Natural killer cell (primary cell): ENCODE measurements around the gene WDR38. TPM values are rescaled to one million over a fixed set of nuclear protein-coding genes. Genes with fewer than 3 reads are reported as not detected.

Experiments used
- ATAC-seq, 3 donors: fragments of 150-1000 bp in 2 of 3; fragments of 200-7000 bp in 1 of 3; cut with Tn5 transposase; 1 replicate in 1 of 3; 2 replicates in 2 of 3; pipeline ENCODE4 v1.10.0; 2021; ENCODE audit warnings: mild to moderate bottlenecking in 2 of 3, moderate library complexity in 2 of 3
- DNase-seq, 2 donors: peaks; one replicate each; pipeline versions ENCODE4 v3.0.0 to v3.0.0-alpha.2; 2013 to 2021; ENCODE audit warnings: mixed read lengths in 1 of 2
- H3K27ac ChIP-seq: one replicate; pipeline ENCODE4 v1.5.1; 2013; ENCODE audit warnings: mild to moderate bottlenecking, low read length
- H3K27me3 ChIP-seq: one replicate; pipeline ENCODE4 v1.6.1; 2013; ENCODE audit warnings: low read length; ENCODE audit not compliant: control insufficient read depth, insufficient read depth
- H3K36me3 ChIP-seq: one replicate; pipeline ENCODE4 v1.6.1; 2013; ENCODE audit warnings: low read length; ENCODE audit not compliant: control insufficient read depth, insufficient read depth
- H3K4me1 ChIP-seq: one replicate; pipeline ENCODE4 v1.6.1; 2013; ENCODE audit warnings: low read length; ENCODE audit not compliant: control insufficient read depth, insufficient read depth
- H3K4me3 ChIP-seq: one replicate; pipeline ENCODE4 v1.5.1; 2013; ENCODE audit warnings: low read length
- H3K9me3 ChIP-seq: one replicate; pipeline ENCODE4 v1.6.1; 2013; ENCODE audit warnings: low read length; ENCODE audit not compliant: control insufficient read depth, insufficient read depth
- H3K27ac Mint-ChIP-seq, 2 donors: one replicate each; pipeline ENCODE4 v1.8.0; 2022; ENCODE audit warnings: mild to moderate bottlenecking in 2 of 2, mixed read lengths in 2 of 2, moderate library complexity in 1 of 2
- H3K27me3 Mint-ChIP-seq, 2 donors: one replicate each; pipeline ENCODE4 v1.8.0; 2022; ENCODE audit warnings: low read depth in 2 of 2, mixed read lengths in 2 of 2
- H3K36me3 Mint-ChIP-seq: one replicate; pipeline ENCODE4 v1.8.0; 2022; ENCODE audit warnings: mixed read lengths
- H3K4me1 Mint-ChIP-seq, 2 donors: one replicate each; pipeline ENCODE4 v1.8.0; 2022; ENCODE audit warnings: mixed read lengths in 2 of 2
- H3K4me3 Mint-ChIP-seq: one replicate; pipeline ENCODE4 v1.8.0; 2022; ENCODE audit warnings: mild to moderate bottlenecking, moderate library complexity, mixed read lengths
- H3K9me3 Mint-ChIP-seq, 2 donors: one replicate each; pipeline ENCODE4 v1.8.0; 2022; ENCODE audit warnings: mixed read lengths in 2 of 2
- CTCF ChIP-seq: fragments of 200-600 bp; IDR thresholded peaks from one replicate; pipeline ENCODE4 v1.8.0; 2022; ENCODE audit warnings: antibody characterized with exemption
- WGBS: methylation state at CpG from one replicate; pipeline ENCODE4 v1.1.7; 2013; ENCODE audit warnings: missing lambda C conversion rate; ENCODE audit not compliant: insufficient coverage; 5-methylcytosine and 5-hydroxymethylcytosine counted together
- intact Hi-C: fragments of 100-400 bp; cut with micrococcal nuclease; formaldehyde crosslinking; loops from one replicate; pipeline ENCODE4 v1.14.2; 2022
- total RNA-seq, 4 donors: library from RNA; stranded (reverse); fragments of 120-200 nt in 1 of 4; gene quantifications; one replicate each; pipeline versions ENCODE4 v1.2.3 to v1.2.4, GENCODE V29; 2013 to 2022

WDR38 gene
- total RNA-seq, 3 donors from 2014 or later (not counting 1 experiment from before 2014, with no cell fraction given): not detected

- peaks cover 8 to 12% of the 10 kb centered on the region in 2 donors for H3K27me3 Mint-ChIP-seq
- intact Hi-C loops: no loop called here
- Histone ChIP-seq H3K27me3 (peaks cover 2% of the 10 kb centered on the region), H3K4me3 (no peak overlapping the region), H3K4me1 (no peaks in the 10 kb centered on the region), H3K27ac (no peak overlapping the region), H3K9me3 (no peaks in the 10 kb centered on the region), H3K36me3 (no peaks in the 10 kb centered on the region)
- ATAC-seq: no peak
- WGBS: 77% methylated on average over 16 of the region's 18 CpGs
- no peaks in the 10 kb centered on the region for H3K9me3 Mint-ChIP-seq
- H3K36me3 Mint-ChIP-seq: no peaks in the 10 kb centered on the region
- no peak overlapping the region for H3K4me3 Mint-ChIP-seq
- no peaks in the 10 kb centered on the region for H3K4me1 Mint-ChIP-seq
- no peak for TF ChIP-seq CTCF
- H3K27ac Mint-ChIP-seq: no peak overlapping the region
- DNase-seq: peak in 1 of 2 donors; percentile 33
Observed at GRCh38 chr9:124840300-124840833, 12.9 kb upstream of the WDR38 start.

GRCh38 chr9:124841075-124841821, 12.0 kb upstream of the WDR38 start:
- Histone ChIP-seq H3K27ac (no peak overlapping the region), H3K9me3 (no peaks in the 10 kb centered on the region), H3K4me1 (no peaks in the 10 kb centered on the region), H3K36me3 (no peaks in the 10 kb centered on the region), H3K27me3 (peaks cover 2% of the 10 kb centered on the region), H3K4me3 (no peak overlapping the region)
- Mint-ChIP-seq H3K27ac (no peak overlapping the region), H3K4me1 (no peaks in the 10 kb centered on the region), H3K36me3 (no peaks in the 10 kb centered on the region), H3K4me3 (no peak overlapping the region), H3K27me3 (peaks cover 8 to 12% of the 10 kb centered on the region in 2 donors), H3K9me3 (no peaks in the 10 kb centered on the region)
- TF ChIP-seq CTCF: no peak
- whole genome bisulfite sequencing: 87% methylated on average over 9 of the region's 14 CpGs
- intact Hi-C loops: no loop called here
- DNase-seq: no peak
- ATAC-seq: no peak

GRCh38 chr9:124843456-124844034, 9.7 kb upstream of the WDR38 start:
- no peak overlapping the region for H3K27ac ChIP-seq
- Mint-ChIP-seq H3K9me3 (no peaks in the 10 kb centered on the region), H3K36me3 (no peaks in the 10 kb centered on the region), H3K27ac (no peak overlapping the region), H3K4me1 (no peaks in the 10 kb centered on the region), H3K4me3 (no peak overlapping the region), H3K27me3 (no peaks in the 10 kb centered on the region)
- DNase-seq (no peak), ATAC-seq (no peak)
- H3K27me3 ChIP-seq: peaks cover under 1% of the 10 kb centered on the region
- H3K9me3 ChIP-seq: no peaks in the 10 kb centered on the region
- H3K4me1 ChIP-seq: no peaks in the 10 kb centered on the region
- no peak for TF ChIP-seq CTCF
- H3K4me3 ChIP-seq: no peak overlapping the region
- WGBS: 81% methylated on average over 11 of the region's 11 CpGs
- no peaks in the 10 kb centered on the region for H3K36me3 ChIP-seq
- intact Hi-C loops: no loop called here
